Activated CD4-positive, alpha-beta T cell treated with anti-CD3 and anti-CD28 coated beads, Interleukin-2, amount 10 ng/mL, durations not matched to agents 24 days and 14 days (primary cell): ENCODE measurements around the gene CGRRF1. TPM values are rescaled to one million over a fixed set of nuclear protein-coding genes. Genes with fewer than 3 reads are reported as not detected.
A peak's percentile ranks its signal among the peaks of the same experiment; 100 is the strongest.

ENCODE experiments used
- DNase-seq: peaks from one replicate; pipeline ENCODE4 v3.0.0; 2022
- H3K27ac Mint-ChIP-seq: one replicate; pipeline ENCODE4 v1.8.0; 2022; ENCODE audit warnings: mild to moderate bottlenecking, mixed read lengths
- H3K27me3 Mint-ChIP-seq: one replicate; pipeline ENCODE4 v1.8.0; 2022; ENCODE audit warnings: mixed read lengths
- H3K36me3 Mint-ChIP-seq: one replicate; pipeline ENCODE4 v1.8.0; 2022; ENCODE audit warnings: low read depth, mild to moderate bottlenecking, mixed read lengths
- H3K4me1 Mint-ChIP-seq: one replicate; pipeline ENCODE4 v1.8.0; 2021; ENCODE audit warnings: mixed read lengths
- H3K4me3 Mint-ChIP-seq: one replicate; pipeline ENCODE4 v1.8.0; 2022; ENCODE audit warnings: mild to moderate bottlenecking, moderate library complexity, mixed read lengths
- H3K9me3 Mint-ChIP-seq: one replicate; pipeline ENCODE4 v1.8.0; 2021; ENCODE audit warnings: mixed read lengths
- intact Hi-C: fragments of 100-400 bp; cut with micrococcal nuclease; formaldehyde crosslinking; loops from one replicate; pipeline ENCODE4 v1.15.1; 2023
- total RNA-seq: library from RNA; stranded (reverse); gene quantifications from 2 replicates; pipeline ENCODE4 v1.2.3, GENCODE V29; 2022

CGRRF1 gene
- total RNA-seq, 1 donor from 2014 or later: 11.9 TPM

DNA sequence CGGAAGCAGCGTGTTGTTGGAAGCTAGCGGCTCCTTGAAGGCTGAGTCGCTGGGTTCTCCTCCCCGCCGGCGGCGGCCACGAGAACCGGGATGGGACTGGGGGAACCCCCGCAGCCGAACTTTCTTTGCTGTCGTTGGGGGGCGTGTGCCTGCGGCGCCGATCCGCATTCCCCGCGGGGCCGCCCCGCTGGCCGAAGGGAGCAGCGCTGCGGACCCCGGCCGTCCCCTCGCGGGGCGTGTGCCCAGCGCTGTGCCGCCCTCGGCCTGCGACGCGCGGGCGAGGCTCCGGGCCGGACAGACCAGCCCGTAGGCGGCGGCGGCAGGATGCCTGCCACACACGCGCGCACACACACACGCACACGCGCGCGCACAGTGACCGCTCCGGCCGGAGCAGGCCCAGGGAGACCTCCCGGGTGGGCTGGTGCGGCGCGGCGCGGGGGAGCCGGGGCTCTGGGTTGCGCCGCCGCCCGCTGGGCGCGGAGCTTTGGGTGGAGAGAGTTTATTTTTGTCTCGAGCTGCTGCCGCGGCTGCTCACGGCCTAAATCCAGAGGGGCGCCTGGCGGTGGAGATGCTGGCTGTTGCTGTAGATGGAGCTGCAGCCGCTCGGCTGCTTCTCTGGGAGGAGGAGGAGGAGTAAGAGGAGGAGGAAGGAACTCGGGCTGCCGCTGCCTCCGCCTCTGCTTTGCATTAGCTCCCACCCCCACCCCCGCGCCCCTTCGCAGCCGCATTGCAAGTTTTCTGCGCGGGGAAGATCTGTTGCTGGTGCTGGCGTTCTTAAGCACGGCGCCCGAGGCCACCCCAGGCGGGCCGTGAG lies 56.9 kb downstream of the CGRRF1 start, which contains the start of gene SAMD4A:
TSS of gene SAMD4A (plus strand) at position 719 of the 814 bp plus-strand sequence. CDS start 789 bp downstream, outside the sequence.
- Mint-ChIP-seq H3K27ac (peak within 1 kb of the TSS; percentile 87), H3K27me3 (peaks cover 45% of the 10 kb centered on the region), H3K4me3 (peak within 1 kb of the TSS; percentile 93), H3K36me3 (no peaks in the 10 kb centered on the region), H3K4me1 (peaks cover 21% of the 10 kb centered on the region), H3K9me3 (no peaks in the 10 kb centered on the region)
- intact Hi-C loops: loop anchor here (2.0 to 5.0 kb wide), 4 partner anchors 61 to 336 kb away; partner anchors contain the start of genes CDKN3 and GCH1
- DNase-seq: peak; percentile 86

DNA sequence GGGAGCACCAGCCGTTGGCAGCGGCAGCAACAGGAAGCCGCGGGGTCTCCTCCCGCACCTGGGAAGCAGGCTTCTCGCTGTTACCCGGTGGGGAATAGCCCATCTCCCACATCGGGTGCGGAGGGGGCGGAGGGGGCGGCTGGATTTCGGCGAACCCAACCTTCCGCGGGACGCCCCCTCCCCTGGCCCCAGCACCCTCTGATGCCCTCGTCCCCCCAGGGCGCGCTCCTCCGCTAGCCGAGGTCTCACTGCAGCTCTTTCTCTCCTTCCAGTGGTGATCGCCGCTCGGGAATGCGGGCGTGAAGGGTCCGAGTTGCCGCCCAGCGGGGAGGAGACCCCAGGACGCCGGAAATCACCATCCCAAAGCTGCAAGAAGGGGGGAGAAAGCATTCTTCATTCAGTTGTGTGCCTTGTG lies 57.5 kb downstream of the CGRRF1 start:
- H3K4me3 Mint-ChIP-seq: peak overlapping the region; percentile 93
- peaks cover 21% of the 10 kb centered on the region for H3K4me1 Mint-ChIP-seq
- peaks cover 2% of the 10 kb centered on the region for H3K36me3 Mint-ChIP-seq
- intact Hi-C loops: loop anchor here (2.0 to 5.0 kb wide), 4 partner anchors 60 to 335 kb away; partner anchors contain the start of genes CDKN3 and GCH1
- H3K27me3 Mint-ChIP-seq: peaks cover 41% of the 10 kb centered on the region
- no peak for DNase-seq
- peaks cover 3% of the 10 kb centered on the region for H3K9me3 Mint-ChIP-seq
- peak overlapping the region; percentile 87 for H3K27ac Mint-ChIP-seq

DNA sequence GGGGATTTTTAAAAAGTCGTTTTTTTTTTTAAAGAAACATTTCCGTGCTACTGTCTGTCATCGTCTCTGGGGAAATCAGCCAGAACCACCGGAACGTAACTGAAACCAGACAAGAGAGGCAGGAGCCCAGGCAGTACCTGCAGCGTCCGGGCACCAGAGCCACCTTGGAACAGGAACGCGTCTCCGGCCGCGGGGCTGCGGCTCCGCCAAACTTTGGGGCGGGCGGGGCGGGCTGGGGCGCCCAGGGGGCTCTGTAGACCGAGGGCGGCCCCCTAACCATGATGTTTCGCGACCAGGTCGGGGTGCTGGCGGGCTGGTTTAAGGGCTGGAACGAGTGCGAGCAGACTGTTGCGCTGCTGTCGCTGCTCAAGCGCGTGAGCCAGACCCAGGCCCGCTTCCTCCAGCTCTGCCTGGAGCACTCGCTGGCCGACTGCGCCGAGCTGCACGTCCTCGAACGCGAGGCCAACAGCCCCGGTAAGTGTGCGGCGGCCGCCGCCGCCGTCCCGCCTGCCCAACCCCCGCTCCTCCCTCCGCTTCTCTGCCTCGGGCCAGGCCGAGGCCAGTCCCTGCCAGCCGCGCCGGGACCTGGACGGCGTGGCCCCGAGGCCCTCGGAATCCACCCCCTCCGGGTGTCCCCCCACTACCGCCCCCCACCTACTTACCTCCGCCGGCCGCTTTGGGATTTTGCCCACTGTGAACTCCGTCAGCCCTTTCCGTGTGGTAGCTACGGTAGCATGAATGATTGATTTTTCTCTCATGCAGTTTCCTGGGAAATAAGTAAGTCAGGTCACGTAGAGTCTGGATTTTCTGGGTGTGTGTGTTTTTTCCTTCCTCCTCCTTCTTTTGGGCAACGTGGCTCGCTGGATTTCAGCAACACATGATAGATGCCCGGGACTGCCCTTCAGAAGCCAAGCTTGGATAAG lies 58.2 kb downstream of the CGRRF1 start:
- intact Hi-C loops: loop anchor here (2.0 to 5.0 kb wide), 4 partner anchors 59 to 334 kb away; partner anchors contain the start of genes CDKN3 and GCH1
- peak overlapping the region; percentile 93 for H3K4me3 Mint-ChIP-seq
- H3K9me3 Mint-ChIP-seq: peaks cover 3% of the 10 kb centered on the region
- H3K27ac Mint-ChIP-seq: peak overlapping the region; percentile 87
- peaks cover 21% of the 10 kb centered on the region for H3K4me1 Mint-ChIP-seq
- H3K36me3 Mint-ChIP-seq: peaks cover 6% of the 10 kb centered on the region
- peaks cover 37% of the 10 kb centered on the region for H3K27me3 Mint-ChIP-seq
- DNase-seq: peak; percentile 82

DNA sequence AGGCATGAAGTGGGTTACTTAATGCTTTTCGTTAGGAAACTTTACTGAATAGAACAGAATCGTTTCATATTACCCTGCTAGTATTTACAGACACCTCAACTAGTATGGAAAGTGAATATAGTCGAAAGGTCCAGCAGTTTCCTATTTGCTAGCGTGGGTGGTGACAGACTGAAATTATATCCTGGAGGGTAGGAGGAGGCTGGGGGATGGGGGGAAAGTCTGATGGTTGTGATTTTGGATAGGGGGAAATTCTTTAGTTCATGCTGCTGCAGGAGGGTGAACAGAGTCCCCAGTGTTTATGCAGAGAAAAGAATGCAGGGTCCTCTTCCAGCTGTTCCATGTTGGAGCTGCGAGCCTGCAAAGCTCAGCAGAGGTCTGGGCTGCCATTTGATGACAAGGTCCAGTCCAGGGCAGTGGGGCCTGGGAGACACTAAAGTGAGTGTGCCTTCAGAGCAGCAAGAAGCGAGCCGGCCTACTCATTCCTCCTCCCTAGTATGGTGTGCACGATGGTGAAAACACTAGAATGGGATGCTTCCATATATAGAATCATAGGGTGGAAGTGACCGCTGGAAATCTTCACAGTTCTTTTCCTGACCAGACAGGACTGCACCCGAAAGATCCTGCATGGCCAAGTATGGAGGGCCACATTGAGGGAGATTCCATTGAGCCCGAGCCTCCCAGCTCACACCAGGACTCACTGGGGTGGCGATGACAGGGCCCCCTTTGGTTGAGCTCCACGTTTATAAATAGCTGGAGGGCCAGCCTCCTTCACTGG lies 59.3 kb downstream of the CGRRF1 start:
- H3K4me3 Mint-ChIP-seq: peak overlapping the region; percentile 93
- no peak for DNase-seq
- intact Hi-C loops: loop anchor here (5.0 kb wide), 2 partner anchors 58 to 333 kb away; partner anchors contain the start of gene GCH1
- peaks cover 36% of the 10 kb centered on the region for H3K27me3 Mint-ChIP-seq
- no peak overlapping the region for H3K27ac Mint-ChIP-seq
- peaks cover 10% of the 10 kb centered on the region for H3K9me3 Mint-ChIP-seq
- peaks cover 21% of the 10 kb centered on the region for H3K4me1 Mint-ChIP-seq
- peaks cover 15% of the 10 kb centered on the region for H3K36me3 Mint-ChIP-seq

DNA sequence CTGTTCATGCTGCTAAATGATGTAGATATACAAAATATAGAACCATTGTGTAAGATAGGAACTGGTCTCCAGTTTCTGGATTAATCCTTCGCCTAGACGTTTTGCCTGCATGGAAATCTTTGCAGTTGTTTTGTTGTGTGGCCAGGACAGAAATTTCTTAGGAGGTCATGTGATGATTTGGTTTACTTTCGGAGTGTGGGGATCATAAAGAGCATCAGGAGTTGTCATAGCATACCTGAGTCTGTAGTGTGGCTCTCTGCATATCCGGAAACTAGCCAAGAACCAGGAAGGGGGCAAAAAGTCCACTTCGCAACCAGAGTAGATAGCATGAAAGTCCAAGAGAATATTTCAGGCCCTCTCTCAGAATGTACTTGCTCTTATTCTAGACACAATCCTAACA lies 60.3 kb downstream of the CGRRF1 start:
- Mint-ChIP-seq H3K4me3 (no peak overlapping the region), H3K27ac (no peak overlapping the region), H3K36me3 (peaks cover 15% of the 10 kb centered on the region), H3K9me3 (peaks cover 10% of the 10 kb centered on the region), H3K27me3 (peaks cover 32% of the 10 kb centered on the region), H3K4me1 (peaks cover 14% of the 10 kb centered on the region)
- DNase-seq: no peak
- intact Hi-C loops: no loop called here

DNA sequence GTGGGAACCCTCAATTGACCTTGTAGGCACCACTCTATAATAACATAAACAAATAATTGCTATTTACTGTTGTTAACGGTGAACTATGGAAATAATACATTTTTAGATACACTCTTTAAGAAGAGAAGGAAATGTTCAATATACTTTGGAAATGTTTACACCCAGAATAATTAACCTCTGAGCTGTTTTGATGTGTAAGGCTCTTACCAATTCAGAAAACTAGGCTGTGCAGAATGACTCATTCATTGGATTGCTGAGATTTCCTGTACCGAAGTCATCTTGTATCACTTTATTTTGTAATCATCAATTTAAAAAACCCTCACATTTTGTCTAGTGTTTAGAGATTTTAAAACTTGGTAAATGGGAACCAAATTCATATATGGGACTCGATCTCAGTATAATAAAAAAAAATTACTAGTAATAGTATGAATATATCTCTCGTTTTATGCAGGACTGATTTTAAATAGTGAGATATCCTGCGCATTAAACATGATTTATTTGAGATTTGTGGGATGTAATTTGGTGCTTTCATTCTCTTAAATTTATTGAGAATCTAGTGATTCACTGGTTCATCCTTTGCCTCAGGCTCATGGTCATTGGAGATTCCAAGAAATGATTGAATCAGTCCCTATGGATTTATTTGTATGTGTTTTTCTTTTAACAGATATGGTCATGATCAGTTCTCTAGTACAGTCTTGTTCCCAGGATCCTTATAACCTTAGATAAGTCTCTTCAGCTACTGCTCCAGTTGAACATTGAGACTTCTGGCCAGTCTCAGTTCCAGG lies 61.1 kb downstream of the CGRRF1 start:
- Mint-ChIP-seq H3K9me3 (peaks cover 10% of the 10 kb centered on the region), H3K4me3 (no peak overlapping the region), H3K4me1 (peaks cover 10% of the 10 kb centered on the region), H3K36me3 (peaks cover 15% of the 10 kb centered on the region), H3K27me3 (peaks cover 30% of the 10 kb centered on the region), H3K27ac (no peak overlapping the region)
- DNase-seq: no peak
- intact Hi-C loops: no loop called here

DNA sequence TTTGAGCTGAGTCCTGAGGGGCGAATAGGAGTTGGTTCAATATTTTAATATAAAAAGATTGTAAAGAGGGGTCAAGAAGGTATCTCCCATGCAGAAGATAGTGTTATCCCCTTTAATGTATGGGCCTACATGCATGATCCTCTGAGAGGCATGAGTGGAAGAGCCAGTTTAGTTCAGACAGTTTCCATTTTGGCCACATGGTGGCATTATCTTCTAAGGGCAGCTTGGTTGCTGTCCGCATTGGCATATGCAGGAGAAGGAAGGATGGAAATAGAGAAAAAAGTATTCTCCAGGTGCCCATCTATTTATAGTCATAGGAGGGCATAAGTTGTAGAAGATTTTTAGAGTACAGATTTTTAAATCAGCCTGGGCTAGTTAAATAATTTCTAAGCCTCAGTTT lies 62.6 kb downstream of the CGRRF1 start:
- peaks cover 9% of the 10 kb centered on the region for H3K4me1 Mint-ChIP-seq
- peak; percentile 76 for DNase-seq
- H3K9me3 Mint-ChIP-seq: peaks cover 10% of the 10 kb centered on the region

DNA sequence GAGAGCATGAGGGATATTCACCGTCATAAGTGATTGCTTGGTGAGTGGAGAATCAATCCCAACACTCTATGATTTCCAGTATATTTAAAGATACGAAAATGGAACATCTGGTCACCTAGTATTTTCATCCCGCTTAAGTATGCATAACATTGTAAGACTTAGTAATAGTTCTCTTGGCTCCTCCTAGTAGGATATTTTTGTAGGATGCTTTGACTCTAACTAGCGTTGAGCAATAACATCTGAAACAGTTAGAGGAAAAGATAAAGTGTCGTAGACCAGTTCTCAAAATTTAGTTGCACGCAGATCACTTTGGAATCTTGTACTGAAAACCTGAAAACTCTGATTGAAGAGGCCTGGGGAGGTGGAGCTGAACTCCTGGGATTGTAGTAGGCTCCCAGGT lies 64.8 kb downstream of the CGRRF1 start:
- no peak for DNase-seq
- peaks cover 15% of the 10 kb centered on the region for H3K36me3 Mint-ChIP-seq
- H3K27me3 Mint-ChIP-seq: peaks cover 28% of the 10 kb centered on the region
- no peak overlapping the region for H3K27ac Mint-ChIP-seq
- peaks cover 10% of the 10 kb centered on the region for H3K9me3 Mint-ChIP-seq
- H3K4me1 Mint-ChIP-seq: peaks cover 2% of the 10 kb centered on the region
- intact Hi-C loops: no loop called here
- no peak overlapping the region for H3K4me3 Mint-ChIP-seq

More for the DNA sequence above, 62.6 kb downstream of the CGRRF1 start:
- Mint-ChIP-seq H3K4me3 (no peak overlapping the region), H3K27me3 (peaks cover 36% of the 10 kb centered on the region), H3K36me3 (peaks cover 15% of the 10 kb centered on the region), H3K27ac (no peak overlapping the region)
- intact Hi-C loops: no loop called here

DNA sequence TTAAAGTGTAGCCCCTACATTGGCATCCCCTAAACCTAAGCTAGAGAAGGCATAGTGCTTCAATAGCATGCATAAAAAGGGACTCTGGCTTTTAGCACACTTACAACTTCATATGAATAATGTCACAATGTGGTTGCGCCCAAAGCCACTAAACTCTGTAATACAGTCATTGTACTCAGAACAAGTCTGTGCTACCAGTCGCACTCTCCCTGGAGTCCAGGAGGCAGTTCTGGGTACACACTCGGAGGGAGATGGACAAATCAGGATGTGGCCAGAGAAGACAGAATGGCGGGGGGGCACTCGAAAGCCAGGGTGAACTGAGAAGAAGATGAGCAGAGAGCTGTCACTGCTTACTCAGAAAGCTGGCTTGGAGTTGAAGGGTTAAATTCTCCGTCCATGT lies 67.8 kb downstream of the CGRRF1 start:
- DNase-seq: no peak
- intact Hi-C loops: no loop called here
- peaks cover 7% of the 10 kb centered on the region for H3K9me3 Mint-ChIP-seq
- H3K27ac Mint-ChIP-seq: no peak overlapping the region
- H3K4me3 Mint-ChIP-seq: no peak overlapping the region
- H3K36me3 Mint-ChIP-seq: peaks cover 10% of the 10 kb centered on the region
- H3K27me3 Mint-ChIP-seq: peaks cover 18% of the 10 kb centered on the region
- peaks cover 2% of the 10 kb centered on the region for H3K4me1 Mint-ChIP-seq

DNA sequence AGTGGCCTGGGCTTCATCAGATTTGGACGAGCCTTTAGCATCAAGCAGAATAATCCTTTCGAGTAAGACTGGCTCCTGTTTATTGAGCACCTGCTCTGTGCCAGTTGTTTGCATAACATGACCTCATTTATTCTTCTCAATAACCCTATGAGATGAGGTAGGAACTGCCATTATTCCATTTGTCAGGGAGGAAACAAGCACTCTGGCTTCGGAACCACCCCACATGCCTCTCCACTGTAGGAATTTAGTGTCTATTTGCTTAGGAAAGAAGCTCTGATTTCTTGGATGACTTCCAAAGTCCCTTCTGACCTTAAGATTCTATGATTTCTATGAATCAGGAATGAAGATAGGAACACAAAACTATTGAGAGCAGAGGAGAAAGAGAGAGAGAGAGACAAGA lies 68.3 kb downstream of the CGRRF1 start:
- H3K27ac Mint-ChIP-seq: no peak overlapping the region
- H3K4me3 Mint-ChIP-seq: no peak overlapping the region
- peaks cover 8% of the 10 kb centered on the region for H3K36me3 Mint-ChIP-seq
- peaks cover 7% of the 10 kb centered on the region for H3K9me3 Mint-ChIP-seq
- H3K27me3 Mint-ChIP-seq: peaks cover 18% of the 10 kb centered on the region
- DNase-seq: no peak
- peaks cover 2% of the 10 kb centered on the region for H3K4me1 Mint-ChIP-seq
- intact Hi-C loops: no loop called here

DNA sequence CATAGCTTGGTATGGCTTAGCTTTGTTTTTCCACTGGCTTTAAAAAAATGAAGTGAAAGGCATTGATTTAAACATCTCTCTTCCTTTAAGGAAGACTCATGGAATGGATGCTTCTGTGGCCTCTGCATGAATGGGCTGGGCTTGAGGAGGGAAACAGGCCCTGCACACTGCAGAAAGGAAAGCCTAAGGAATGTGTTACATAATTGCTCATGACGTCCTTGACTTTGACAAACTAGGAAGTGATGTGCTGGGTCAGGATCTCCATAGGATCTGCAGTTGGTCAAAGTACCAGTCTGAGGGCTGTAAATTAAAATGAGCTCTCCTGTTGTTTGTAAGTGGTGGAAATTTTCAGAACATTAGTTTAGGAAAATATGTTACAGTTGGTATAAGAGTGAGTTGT lies 69.9 kb downstream of the CGRRF1 start:
- intact Hi-C loops: no loop called here
- Mint-ChIP-seq H3K4me1 (peaks cover 2% of the 10 kb centered on the region), H3K27ac (no peak overlapping the region), H3K27me3 (peaks cover 17% of the 10 kb centered on the region), H3K9me3 (no peaks in the 10 kb centered on the region), H3K4me3 (no peak overlapping the region), H3K36me3 (no peaks in the 10 kb centered on the region)
- no peak for DNase-seq

DNA sequence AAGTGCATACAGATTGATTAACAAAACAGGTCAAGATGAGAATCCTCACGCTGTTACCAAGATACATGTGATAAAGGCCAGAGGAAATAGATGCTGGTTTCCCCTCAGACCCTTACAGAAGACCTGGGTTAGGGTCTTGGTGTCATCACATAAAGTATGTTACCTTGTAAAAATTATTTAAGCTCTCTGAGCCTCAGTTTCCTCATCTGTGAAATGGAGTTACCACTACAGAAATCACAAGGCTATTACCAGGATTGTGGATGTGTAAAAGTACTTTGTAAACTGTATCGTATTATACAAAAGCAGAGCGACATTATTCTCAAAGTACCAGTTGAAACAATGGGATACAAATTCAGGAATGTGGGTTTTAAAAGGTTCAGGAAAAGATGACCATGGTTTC lies 71.2 kb downstream of the CGRRF1 start:
- Mint-ChIP-seq H3K4me1 (peaks cover 2% of the 10 kb centered on the region), H3K27me3 (peaks cover 17% of the 10 kb centered on the region), H3K4me3 (no peak overlapping the region), H3K36me3 (no peaks in the 10 kb centered on the region), H3K9me3 (no peaks in the 10 kb centered on the region), H3K27ac (no peak overlapping the region)
- intact Hi-C loops: no loop called here
- no peak for DNase-seq
